Type B pancreatic cell (in vitro differentiated cells): ENCODE results near the gene APCDD1L. TPM values are rescaled to one million over a fixed set of nuclear protein-coding genes. Genes with fewer than 3 reads are reported as not detected.

Experiments used
- DNase-seq: peaks from one replicate; pipeline ENCODE4 v3.0.0; 2021; ENCODE audit warnings: mixed read lengths; ENCODE audit not compliant: unreplicated experiment; ENCODE audit errors: extremely low spot score
- H3K27ac Mint-ChIP-seq: 2 replicates; pipeline ENCODE4 v1.8.0; 2021; ENCODE audit warnings: mild to moderate bottlenecking, mixed read lengths
- H3K27me3 Mint-ChIP-seq: 2 replicates; pipeline ENCODE4 v1.8.0; 2021; ENCODE audit warnings: mixed read lengths
- H3K36me3 Mint-ChIP-seq: 2 replicates; pipeline ENCODE4 v1.8.0; 2021; ENCODE audit warnings: mixed read lengths
- H3K4me1 Mint-ChIP-seq: one replicate; pipeline ENCODE4 v1.8.0; 2021; ENCODE audit warnings: mixed read lengths; ENCODE audit not compliant: unreplicated experiment
- H3K4me3 Mint-ChIP-seq: 2 replicates; pipeline ENCODE4 v1.8.0; 2021; ENCODE audit warnings: mild to moderate bottlenecking, mixed read lengths
- H3K9me3 Mint-ChIP-seq: 2 replicates; pipeline ENCODE4 v1.8.0; 2021; ENCODE audit warnings: mixed read lengths
- CTCF ChIP-seq: fragments of 200-600 bp; sonication (generic); conservative IDR thresholded peaks from 2 replicates; pipeline ENCODE4 v1.5.0; 2021; ENCODE audit warnings: antibody characterized with exemption, mild to moderate bottlenecking
- total RNA-seq: library from RNA; stranded (reverse); gene quantifications from 2 replicates; pipeline ENCODE4 v1.2.1, GENCODE V29; 2021; ENCODE audit warnings: low replicate concordance

The APCDD1L gene
- total RNA-seq, 1 donor from 2014 or later, result 0.53 TPM

DNA sequence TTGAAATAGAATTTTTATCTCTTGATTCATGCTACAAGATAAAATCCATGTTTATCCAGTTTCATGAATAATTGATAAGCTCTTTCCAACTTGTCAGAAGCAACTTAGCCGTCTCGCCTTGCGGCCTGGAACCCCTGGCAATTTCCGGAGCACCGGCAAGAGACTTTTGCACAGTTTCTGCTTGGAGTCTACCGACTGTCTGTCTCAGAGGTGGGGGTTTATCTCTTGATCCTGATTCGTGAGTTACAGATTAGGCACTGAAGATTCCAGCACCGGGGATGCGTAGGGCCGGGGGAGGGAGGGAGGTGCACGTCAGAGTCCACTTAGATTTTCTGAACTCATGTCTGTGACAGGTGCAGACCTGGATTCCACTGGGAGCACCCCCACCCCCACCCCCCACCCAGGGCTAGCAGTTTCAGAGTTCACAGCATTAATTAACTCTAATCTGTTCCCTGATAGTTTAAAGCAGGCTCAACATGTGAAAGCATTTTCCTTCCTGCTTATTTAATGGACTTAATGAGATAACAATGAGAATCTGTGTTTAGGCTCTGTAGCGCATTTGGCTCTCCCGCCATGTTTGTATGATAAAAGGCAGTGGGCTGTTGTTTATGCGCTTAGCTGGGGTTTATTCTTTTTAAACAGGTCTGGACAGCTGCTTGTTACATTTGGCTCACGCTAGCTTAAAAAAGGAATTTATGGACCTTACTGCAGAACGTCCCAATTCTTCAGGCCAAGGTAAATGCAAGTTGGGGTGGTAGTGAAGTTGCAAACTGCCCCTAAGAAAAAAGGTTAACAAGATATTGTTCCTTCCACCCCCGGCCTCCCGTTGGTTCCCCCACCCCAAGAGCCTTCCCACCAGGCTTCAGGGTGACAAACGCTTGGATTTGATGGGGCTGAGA, 8.1 kb upstream of the APCDD1L start:
- Mint-ChIP-seq H3K36me3 (no peaks in the 10 kb centered on the region), H3K9me3 (peaks cover 6% of the 10 kb centered on the region), H3K4me3 (no peak overlapping the region), H3K27ac (no peak overlapping the region), H3K27me3 (peaks cover 31% of the 10 kb centered on the region), H3K4me1 (peaks cover 7% of the 10 kb centered on the region)
- no peak for TF ChIP-seq CTCF
- DNase-seq, result no peak

GRCh38 chr20:58522666-58523065, 7.5 kb upstream of the APCDD1L start:
- Mint-ChIP-seq H3K9me3 (peaks cover 6% of the 10 kb centered on the region), H3K4me3 (no peak overlapping the region), H3K36me3 (no peaks in the 10 kb centered on the region), H3K27ac (no peak overlapping the region), H3K27me3 (peaks cover 36% of the 10 kb centered on the region), H3K4me1 (peaks cover 7% of the 10 kb centered on the region)
- no peak for DNase-seq
- TF ChIP-seq CTCF, result no peak

DNA sequence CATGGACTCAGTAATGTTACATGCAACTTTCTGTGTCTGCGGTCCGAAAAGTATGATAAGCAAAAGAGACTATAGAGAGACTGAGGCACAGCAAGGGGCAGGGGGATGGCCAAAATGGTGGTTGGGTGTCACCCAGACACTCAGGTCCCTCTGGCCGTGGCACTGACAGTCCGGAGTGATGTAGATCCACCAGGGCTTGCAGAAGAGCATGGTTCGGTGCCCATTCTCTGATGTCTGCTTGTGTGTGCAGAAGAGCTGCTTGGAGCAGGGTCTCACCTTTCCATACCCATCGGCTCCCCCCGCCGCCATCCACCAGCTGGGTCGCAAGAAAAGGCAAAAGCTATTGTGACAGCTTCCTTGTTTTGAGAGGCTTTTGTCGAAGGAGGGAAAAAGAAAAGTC, 6.6 kb upstream of the APCDD1L start:
- Mint-ChIP-seq H3K27ac (no peak overlapping the region), H3K4me1 (peaks cover 7% of the 10 kb centered on the region), H3K4me3 (no peak overlapping the region), H3K27me3 (peaks cover 45% of the 10 kb centered on the region), H3K9me3 (peaks cover 6% of the 10 kb centered on the region), H3K36me3 (no peaks in the 10 kb centered on the region)
- DNase-seq, result no peak
- TF ChIP-seq CTCF, result no peak

- Mint-ChIP-seq H3K27ac (no peak overlapping the region), H3K4me3 (no peak overlapping the region), H3K4me1 (peaks cover 7% of the 10 kb centered on the region), H3K36me3 (no peaks in the 10 kb centered on the region), H3K27me3 (peaks cover 61% of the 10 kb centered on the region), H3K9me3 (no peaks in the 10 kb centered on the region)
- DNase-seq, result peak; percentile 11
- TF ChIP-seq CTCF, result no peak
These were observed 4.9 kb upstream of the APCDD1L start for GRCh38 chr20:58519940-58520712.

- no peak overlapping the region for H3K4me3 Mint-ChIP-seq
- DNase-seq, result peak; percentile 42
- peaks cover 7% of the 10 kb centered on the region for H3K4me1 Mint-ChIP-seq
- H3K9me3 Mint-ChIP-seq, result no peaks in the 10 kb centered on the region
- H3K36me3 Mint-ChIP-seq, result no peaks in the 10 kb centered on the region
- H3K27ac Mint-ChIP-seq, result no peak overlapping the region
- peaks cover 69% of the 10 kb centered on the region for H3K27me3 Mint-ChIP-seq
- no peak for TF ChIP-seq CTCF
These were observed 3.8 kb upstream of the APCDD1L start for GRCh38 chr20:58518896-58519593.
